Lung (tissue), 12 donors: Measurements from ENCODE around the gene SDR42E1. TPM values are rescaled to one million over a fixed set of nuclear protein-coding genes. Genes with fewer than 3 reads are reported as not detected.

Experiments
- ATAC-seq: fragments of 200-7000 bp; cut with Tn5 transposase; one replicate; pipeline ENCODE4 v1.9.1; 2020; ENCODE audit warnings: moderate number of reproducible peaks; ENCODE audit not compliant: insufficient read depth, low FRiP score
- DNase-seq, 3 donors: peaks; one replicate each; pipeline ENCODE4 v3.0.0-alpha.2; 2013 to 2017
- H3K27ac ChIP-seq, 2 donors: one replicate each; pipeline ENCODE4 v1.5.1; 2013; ENCODE audit warnings: mild to moderate bottlenecking in 2 of 2, moderate library complexity in 2 of 2, control low read depth in 1 of 2, inconsistent platforms in 1 of 2, low read depth in 1 of 2, low read length in 1 of 2
- H3K27me3 ChIP-seq, 3 donors: one replicate each; pipeline ENCODE4 v1.5.1; 2013; ENCODE audit warnings: low read length in 2 of 3; ENCODE audit not compliant: control insufficient read depth in 3 of 3, insufficient read depth in 3 of 3
- H3K36me3 ChIP-seq, 4 donors: one replicate each; pipeline ENCODE4 v1.5.1; 2013; ENCODE audit warnings: low read length in 4 of 4, mild to moderate bottlenecking in 1 of 4, moderate library complexity in 1 of 4; ENCODE audit not compliant: control insufficient read depth in 4 of 4, insufficient read depth in 4 of 4
- H3K4me1 ChIP-seq, 5 donors: one replicate each; pipeline ENCODE4 v1.5.1; 2013; ENCODE audit warnings: low read length in 5 of 5, mild to moderate bottlenecking in 2 of 5, moderate library complexity in 1 of 5; ENCODE audit not compliant: control insufficient read depth in 5 of 5, insufficient read depth in 5 of 5
- H3K4me3 ChIP-seq: one replicate; pipeline ENCODE4 v1.5.1; 2013; ENCODE audit warnings: mild to moderate bottlenecking, control low read depth, moderate library complexity
- H3K9ac ChIP-seq, 2 donors: one replicate each; pipeline ENCODE4 v1.5.1; 2013; ENCODE audit warnings: low read length in 2 of 2, control low read depth in 1 of 2; ENCODE audit not compliant: insufficient read depth in 1 of 2
- H3K9me3 ChIP-seq, 4 donors: one replicate each; pipeline ENCODE4 v1.5.1; 2013; ENCODE audit warnings: low read length in 3 of 4, mild to moderate bottlenecking in 1 of 4, moderate library complexity in 1 of 4; ENCODE audit not compliant: control insufficient read depth in 4 of 4, insufficient read depth in 3 of 4
- WGBS, 2 donors: extraction: QIAGEN DNeasy Blood & Tissue Kit; methylation state at CpG; one replicate each; pipeline ENCODE4 v1.1.7; 2013; 5-methylcytosine and 5-hydroxymethylcytosine counted together
- polyA plus RNA-seq, 2 donors: library from polyadenylated mRNA; stranded (reverse); fragments of 200-250 nt; gene quantifications; one replicate each; pipeline ENCODE4 v1.2.1, GENCODE V29; 2013
- total RNA-seq, 2 donors: library from RNA; depleted of rRNA in 1 of 2; stranded (reverse); fragments of >200 nt in 1 of 2; gene quantifications; one replicate each; pipeline ENCODE4 v1.2.1, GENCODE V29; 2014 to 2021
- TF ChIP-seq, protein P1 (sequence below): IDR thresholded peaks from 2 replicates; pipeline ENCODE4 v1.5.1; 2012; ENCODE audit warnings: mild to moderate bottlenecking; ENCODE audit errors: control extremely low read depth, extremely low read depth
- donor health status: control.
- donor health status: control.
- donor health status: Bipolar disorder and iron deficiency.
- donor health status: healthy.
- donor health status: DM: yes; HTN: yes; CAD: no.

The SDR42E1 gene
- total and polyA plus RNA-seq, 4 donors: 1.2 to 9.5 (median 4.0) TPM

DNA sequence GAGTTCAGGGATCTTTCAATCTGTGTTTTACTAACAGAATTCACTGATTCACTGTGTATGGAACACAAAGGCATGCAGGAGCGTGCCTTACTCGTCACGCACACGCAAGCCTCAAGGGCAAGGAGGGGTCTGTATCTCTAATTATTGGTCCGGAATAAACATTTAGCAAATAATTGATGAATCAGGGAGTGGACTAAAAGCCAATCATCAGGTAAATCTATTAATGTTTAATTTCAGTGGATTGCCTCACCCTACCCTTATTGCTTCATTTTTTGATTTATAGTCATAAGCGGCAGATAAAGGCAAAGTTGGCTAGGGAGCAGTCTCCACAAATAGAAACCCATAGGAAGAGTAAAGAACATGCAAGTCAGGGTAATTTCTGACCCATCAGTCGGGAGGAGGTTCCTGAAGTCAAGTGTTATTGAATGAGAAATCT, 16.4 kb upstream of the SDR42E1 start:
- Histone ChIP-seq H3K27me3 (peaks cover 0 to 5% (median 5%) of the 10 kb centered on the region in 3 donors), H3K9me3 (peaks cover 0 to 4% (median 0%) of the 10 kb centered on the region in 4 donors), H3K27ac (no peak overlapping the region), H3K36me3 (no peaks in the 10 kb centered on the region), H3K4me1 (peaks cover 0 to 3% (median 0%) of the 10 kb centered on the region in 5 donors), H3K4me3 (no peak overlapping the region), H3K9ac (no peak overlapping the region)
- TF ChIP-seq, protein P1, sequence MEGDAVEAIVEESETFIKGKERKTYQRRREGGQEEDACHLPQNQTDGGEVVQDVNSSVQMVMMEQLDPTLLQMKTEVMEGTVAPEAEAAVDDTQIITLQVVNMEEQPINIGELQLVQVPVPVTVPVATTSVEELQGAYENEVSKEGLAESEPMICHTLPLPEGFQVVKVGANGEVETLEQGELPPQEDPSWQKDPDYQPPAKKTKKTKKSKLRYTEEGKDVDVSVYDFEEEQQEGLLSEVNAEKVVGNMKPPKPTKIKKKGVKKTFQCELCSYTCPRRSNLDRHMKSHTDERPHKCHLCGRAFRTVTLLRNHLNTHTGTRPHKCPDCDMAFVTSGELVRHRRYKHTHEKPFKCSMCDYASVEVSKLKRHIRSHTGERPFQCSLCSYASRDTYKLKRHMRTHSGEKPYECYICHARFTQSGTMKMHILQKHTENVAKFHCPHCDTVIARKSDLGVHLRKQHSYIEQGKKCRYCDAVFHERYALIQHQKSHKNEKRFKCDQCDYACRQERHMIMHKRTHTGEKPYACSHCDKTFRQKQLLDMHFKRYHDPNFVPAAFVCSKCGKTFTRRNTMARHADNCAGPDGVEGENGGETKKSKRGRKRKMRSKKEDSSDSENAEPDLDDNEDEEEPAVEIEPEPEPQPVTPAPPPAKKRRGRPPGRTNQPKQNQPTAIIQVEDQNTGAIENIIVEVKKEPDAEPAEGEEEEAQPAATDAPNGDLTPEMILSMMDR: no peak
- DNase-seq (no peak), ATAC-seq (no peak)
- WGBS, 2 donors: 85 to 90% methylated on average over 7 of the region's 7 CpGs

DNA sequence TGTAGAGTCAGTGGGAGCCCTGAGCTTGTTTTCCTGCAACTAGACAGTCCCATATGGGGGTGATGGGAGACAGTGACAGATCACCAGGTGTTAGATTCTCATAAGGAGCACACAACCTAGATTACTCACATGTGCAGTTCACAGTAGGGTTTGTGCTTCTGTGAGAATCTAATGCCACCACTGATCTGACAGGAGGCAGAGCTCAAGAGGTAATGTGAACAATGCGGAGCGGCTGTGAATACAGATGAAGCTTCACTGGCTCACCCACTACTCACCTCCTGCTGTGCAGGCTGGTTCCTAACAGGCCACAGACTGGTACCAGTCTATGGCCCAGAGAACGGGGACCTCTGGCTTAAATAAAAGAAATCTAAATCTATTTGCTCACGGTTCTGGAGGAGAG, 13.6 kb upstream of the SDR42E1 start:
- H3K9ac ChIP-seq: no peak overlapping the region
- no peak for ATAC-seq
- DNase-seq: no peak
- peaks cover 0 to 5% (median 5%) of the 10 kb centered on the region in 3 donors for H3K27me3 ChIP-seq
- no peaks in the 10 kb centered on the region for H3K4me1 ChIP-seq
- H3K27ac ChIP-seq: no peak overlapping the region
- 90% methylated on average over 4 of the region's 4 CpGs for WGBS, 2 donors
- no peaks in the 10 kb centered on the region for H3K36me3 ChIP-seq
- H3K4me3 ChIP-seq: no peak overlapping the region
- H3K9me3 ChIP-seq: peaks cover 0 to 4% (median 0%) of the 10 kb centered on the region in 4 donors
- TF ChIP-seq, protein P1: no peak

DNA sequence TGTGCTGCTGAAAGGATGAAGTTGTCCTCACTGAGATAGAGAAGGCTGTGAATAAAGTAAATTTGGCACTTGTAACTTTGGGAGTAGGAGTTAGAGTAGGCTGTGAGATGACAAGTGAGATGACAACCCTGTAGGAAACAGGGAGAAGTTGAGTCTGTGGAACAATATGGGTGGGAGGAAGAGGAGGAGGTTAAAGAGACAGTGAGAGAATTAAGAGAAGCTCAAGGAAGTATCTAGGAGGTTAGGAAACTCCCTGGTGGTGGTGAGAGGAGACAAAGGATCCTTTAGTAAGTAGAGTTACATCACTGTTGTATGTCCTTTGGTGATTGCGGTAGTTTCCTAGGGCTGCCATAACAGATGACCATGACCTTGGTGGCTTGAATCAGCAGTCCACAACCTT, 13.0 kb upstream of the SDR42E1 start:
- H3K36me3 ChIP-seq: no peaks in the 10 kb centered on the region
- H3K4me3 ChIP-seq: no peak overlapping the region
- ATAC-seq (no peak), DNase-seq (no peak)
- H3K4me1 ChIP-seq: no peaks in the 10 kb centered on the region
- WGBS, 2 donors: 96 to 100% methylated on average over 1 of the region's 1 CpG
- peaks cover 0 to 4% (median 0%) of the 10 kb centered on the region in 4 donors for H3K9me3 ChIP-seq
- TF ChIP-seq, protein P1: no peak
- peaks cover 0 to 5% (median 4%) of the 10 kb centered on the region in 3 donors for H3K27me3 ChIP-seq
- H3K9ac ChIP-seq: no peak overlapping the region
- H3K27ac ChIP-seq: no peak overlapping the region

DNA sequence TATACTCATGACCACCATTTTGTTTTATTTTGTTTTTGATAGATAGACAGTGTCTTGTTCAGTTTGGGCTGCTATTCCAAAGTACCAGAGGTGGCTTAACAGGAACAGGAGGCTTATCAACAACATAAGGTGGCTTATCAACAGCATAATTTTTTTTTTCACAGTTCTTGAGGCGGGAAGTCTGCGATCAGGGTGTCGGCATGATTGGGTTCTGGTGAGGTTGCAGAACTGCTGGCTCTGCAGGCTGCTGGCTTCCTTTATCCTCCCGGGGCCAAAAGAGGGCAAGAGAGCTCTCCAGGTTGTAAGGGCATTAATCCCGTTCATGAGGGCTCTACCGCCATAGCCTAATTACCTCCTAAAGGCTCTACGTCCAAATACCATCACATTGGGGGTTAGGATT, 11.9 kb upstream of the SDR42E1 start:
- DNase-seq (no peak), ATAC-seq (no peak)
- WGBS, 2 donors: 80 to 88% methylated on average over 7 of the region's 7 CpGs
- H3K36me3 ChIP-seq: no peaks in the 10 kb centered on the region
- no peak overlapping the region for H3K27ac ChIP-seq
- no peak overlapping the region for H3K9ac ChIP-seq
- H3K4me3 ChIP-seq: no peak overlapping the region
- no peaks in the 10 kb centered on the region for H3K4me1 ChIP-seq
- H3K27me3 ChIP-seq: peaks cover 0 to 5% (median 0%) of the 10 kb centered on the region in 3 donors
- peaks cover 0 to 4% (median 0%) of the 10 kb centered on the region in 4 donors for H3K9me3 ChIP-seq
- TF ChIP-seq, protein P1: no peak
